Prostate gland (tissue), 2 donors: Measurements from ENCODE around the gene NUP50. TPM values are rescaled to one million over a fixed set of nuclear protein-coding genes. Genes with fewer than 3 reads are reported as not detected.

Experiments
- DNase-seq: peaks from one replicate; pipeline ENCODE4 v3.0.0-alpha.2; 2019; ENCODE audit warnings: low spot score
- H3K27ac ChIP-seq, 2 donors: fragments of 200-600 bp; sonication (generic); 2 replicates each; pipeline ENCODE4 v1.5.1; 2017 to 2019
- H3K27me3 ChIP-seq: fragments of 200-600 bp; sonication (generic); replicated peaks from 2 replicates; pipeline ENCODE4 v1.5.1; 2019; ENCODE audit not compliant: insufficient read depth
- H3K36me3 ChIP-seq, 2 donors: fragments of 200-600 bp; sonication (generic); 1 replicate in 1 of 2; 2 replicates in 1 of 2; pipeline versions ENCODE4 v1.5.1 to v1.8.1; 2017 to 2019
- H3K4me1 ChIP-seq: fragments of 200-600 bp; sonication (generic); replicated peaks from 2 replicates; pipeline ENCODE4 v1.5.1; 2019
- H3K4me3 ChIP-seq, 2 donors: fragments of 200-600 bp; sonication (generic); 2 replicates each; pipeline ENCODE4 v1.5.1; 2017 to 2019
- H3K9me3 ChIP-seq: fragments of 200-600 bp; sonication (generic); 2 replicates; pipeline ENCODE4 v1.5.1; 2017
- CTCF ChIP-seq, 4 experiments: fragments of 200-600 bp in 2 of 4; fragments of 450-650 bp in 2 of 4; sonication (generic) in 2 of 4; IDR thresholded peaks; 1 replicate in 3 of 4; 2 replicates in 1 of 4; pipeline ENCODE4 v1.5.1; 2016 to 2019; ENCODE audit warnings: antibody characterized with exemption in 4 of 4, mild to moderate bottlenecking in 2 of 4, moderate library complexity in 2 of 4
- POLR2A ChIP-seq: fragments of 450-650 bp; IDR thresholded peaks from one replicate; pipeline ENCODE4 v1.6.1; 2016; ENCODE audit warnings: antibody characterized with exemption, mild to moderate bottlenecking
- POLR2AphosphoS5 ChIP-seq: sonication (generic); formaldehyde crosslinking; IDR thresholded peaks from one replicate; pipeline ENCODE4 v1.6.1; 2017; ENCODE audit warnings: antibody characterized with exemption
- WGBS: methylation state at CpG from one replicate; pipeline ENCODE4 v1.1.5; 2018; 5-methylcytosine and 5-hydroxymethylcytosine counted together
- intact Hi-C: fragments of 100-400 bp; cut with DNase I; formaldehyde crosslinking; loops from one replicate; pipeline ENCODE4 v1.14.2; 2022
- total RNA-seq, 2 donors: library from RNA; depleted of rRNA; stranded (reverse); fragments of >200 nt; gene quantifications; one replicate each; pipeline ENCODE4 v1.1.0, GENCODE V29; 2016

Gene NUP50
- total RNA-seq, 2 donors from 2014 or later, result 51.4 to 101 TPM

GRCh38 chr22:45166932-45167331, 3.2 kb downstream of the NUP50 start:
- WGBS, result 35% methylated on average over 5 of the region's 5 CpGs
- intact Hi-C loops, result no loop called here
- DNase-seq, result no peak
- Histone ChIP-seq H3K36me3 (peaks cover 4 to 17% of the 10 kb centered on the region in 2 donors), H3K9me3 (no peaks in the 10 kb centered on the region), H3K27me3 (no peaks in the 10 kb centered on the region), H3K4me1 (peaks cover 7% of the 10 kb centered on the region), H3K27ac (no peak overlapping the region), H3K4me3 (no peak overlapping the region)
- no peak for TF ChIP-seq POLR2A
- TF ChIP-seq CTCF (IDR thresholded peaks at IDR 0.05), result no peak
- peak; percentile 24 for TF ChIP-seq POLR2AphosphoS5

- 80% methylated on average over 19 of the region's 19 CpGs for WGBS
- H3K4me3 ChIP-seq, result no peak overlapping the region
- DNase-seq, result no peak
- peaks cover 4 to 18% of the 10 kb centered on the region in 2 donors for H3K36me3 ChIP-seq
- H3K9me3 ChIP-seq, result no peaks in the 10 kb centered on the region
- no peak overlapping the region for H3K27ac ChIP-seq
- no peak for TF ChIP-seq POLR2A
- TF ChIP-seq POLR2AphosphoS5, result no peak
- intact Hi-C loops, result no loop called here
- H3K27me3 ChIP-seq, result no peaks in the 10 kb centered on the region
- peaks cover 7% of the 10 kb centered on the region for H3K4me1 ChIP-seq
Observed at GRCh38 chr22:45169591-45170466, 6.1 kb downstream of the NUP50 start.

GRCh38 chr22:45171830-45172229, 8.1 kb downstream of the NUP50 start:
- no peak for DNase-seq
- peaks cover 4 to 25% of the 10 kb centered on the region in 2 donors for H3K36me3 ChIP-seq
- intact Hi-C loops, result no loop called here
- no peaks in the 10 kb centered on the region for H3K4me1 ChIP-seq
- 81% methylated on average over 6 of the region's 6 CpGs for WGBS
- H3K27ac ChIP-seq, result no peak overlapping the region
- no peaks in the 10 kb centered on the region for H3K27me3 ChIP-seq
- no peak for TF ChIP-seq POLR2AphosphoS5
- TF ChIP-seq CTCF (IDR thresholded peaks at IDR 0.05), result no peak
- TF ChIP-seq POLR2A, result no peak
- no peaks in the 10 kb centered on the region for H3K9me3 ChIP-seq
- no peak overlapping the region for H3K4me3 ChIP-seq

- Histone ChIP-seq H3K27me3 (no peaks in the 10 kb centered on the region), H3K9me3 (no peaks in the 10 kb centered on the region), H3K4me1 (no peaks in the 10 kb centered on the region), H3K27ac (no peak overlapping the region), H3K36me3 (peaks cover 4 to 25% of the 10 kb centered on the region in 2 donors), H3K4me3 (no peak overlapping the region)
- WGBS, result 77% methylated on average over 7 of the region's 7 CpGs
- intact Hi-C loops, result no loop called here
- TF ChIP-seq CTCF (IDR thresholded peaks at IDR 0.05), result no peak
- TF ChIP-seq POLR2AphosphoS5, result no peak
- TF ChIP-seq POLR2A, result no peak
- DNase-seq, result no peak
Observed at GRCh38 chr22:45172881-45173585, 9.3 kb downstream of the NUP50 start.

GRCh38 chr22:45179276-45180049, 15.7 kb downstream of the NUP50 start:
- H3K27me3 ChIP-seq, result no peaks in the 10 kb centered on the region
- intact Hi-C loops, result no loop called here
- H3K27ac ChIP-seq, result no peak overlapping the region
- no peaks in the 10 kb centered on the region for H3K9me3 ChIP-seq
- no peaks in the 10 kb centered on the region for H3K4me1 ChIP-seq
- peaks cover 0 to 7% of the 10 kb centered on the region in 2 donors for H3K36me3 ChIP-seq
- H3K4me3 ChIP-seq, result no peak overlapping the region
- TF ChIP-seq CTCF (IDR thresholded peaks at IDR 0.05), result no peak
- no peak for TF ChIP-seq POLR2A
- no peak for TF ChIP-seq POLR2AphosphoS5
- no peak for DNase-seq
- WGBS, result 92% methylated on average over 9 of the region's 9 CpGs
